MCF 10A (cell line): Measurements from ENCODE around the gene RIMS4. TPM values are rescaled to one million over a fixed set of nuclear protein-coding genes. Genes with fewer than 3 reads are reported as not detected.

Experiments
- BruUV-seq: library from RNA; stranded (reverse); fragments of 400-500 nt; replicated peaks from 2 replicates; lab custom pipeline; 2021; lab: Mats Ljungman, UMichigan
- CTCF ChIA-PET: fragments of 300-600 bp; sonication (Branson Sonifier 250); formaldehyde crosslinking; extraction: SDS; loops from one replicate; lab custom pipeline; 2021; ENCODE audit warnings: antibody characterized with exemption, inconsistent platforms; lab: Yijun Ruan, JAX
- POLR2A ChIA-PET: fragments of 300-600, 350-650 bp; sonication (Branson Sonifier 250); formaldehyde crosslinking; extraction: SDS; loops from one replicate; lab custom pipeline; 2020; ENCODE audit warnings: antibody characterized with exemption, inconsistent platforms; lab: Yijun Ruan, JAX
- DNase-seq: peaks from one replicate; pipeline ENCODE4 v3.0.0-alpha.2; 2018; ENCODE audit not compliant: unreplicated experiment
- H3K27ac Mint-ChIP-seq: one replicate; pipeline ENCODE4 v1.8.0; 2022; ENCODE audit warnings: mild to moderate bottlenecking, low read depth, mixed read lengths; ENCODE audit not compliant: unreplicated experiment
- H3K27me3 Mint-ChIP-seq: one replicate; pipeline ENCODE4 v1.8.0; 2022; ENCODE audit warnings: mixed read lengths; ENCODE audit not compliant: insufficient read depth, unreplicated experiment
- H3K36me3 Mint-ChIP-seq: one replicate; pipeline ENCODE4 v1.8.0; 2022; ENCODE audit warnings: mild to moderate bottlenecking, moderate library complexity, mixed read lengths; ENCODE audit not compliant: insufficient read depth, unreplicated experiment
- H3K4me1 Mint-ChIP-seq: one replicate; pipeline ENCODE4 v1.8.0; 2022; ENCODE audit warnings: mixed read lengths; ENCODE audit not compliant: insufficient read depth, unreplicated experiment
- H3K4me3 Mint-ChIP-seq: one replicate; pipeline ENCODE4 v1.8.0; 2022; ENCODE audit warnings: mild to moderate bottlenecking, moderate library complexity, mixed read lengths; ENCODE audit not compliant: unreplicated experiment
- H3K9me3 Mint-ChIP-seq: one replicate; pipeline ENCODE4 v1.8.0; 2022; ENCODE audit warnings: mixed read lengths; ENCODE audit not compliant: unreplicated experiment
- CTCF ChIP-seq: fragments of 200-600 bp; IDR thresholded peaks from one replicate; pipeline ENCODE4 v1.8.0; 2022; ENCODE audit warnings: antibody characterized with exemption, mild to moderate bottlenecking; ENCODE audit not compliant: unreplicated experiment
- intact Hi-C: fragments of 100-400 bp; cut with micrococcal nuclease; formaldehyde crosslinking; loops from 2 replicates; pipeline ENCODE4 v1.14.1; 2022
- total RNA-seq: library from RNA; stranded (reverse); gene quantifications from 2 replicates; pipeline ENCODE4 v1.2.3, GENCODE V29; 2022

Gene RIMS4
- total RNA-seq, 1 experiment from 2014 or later, result not detected

DNA sequence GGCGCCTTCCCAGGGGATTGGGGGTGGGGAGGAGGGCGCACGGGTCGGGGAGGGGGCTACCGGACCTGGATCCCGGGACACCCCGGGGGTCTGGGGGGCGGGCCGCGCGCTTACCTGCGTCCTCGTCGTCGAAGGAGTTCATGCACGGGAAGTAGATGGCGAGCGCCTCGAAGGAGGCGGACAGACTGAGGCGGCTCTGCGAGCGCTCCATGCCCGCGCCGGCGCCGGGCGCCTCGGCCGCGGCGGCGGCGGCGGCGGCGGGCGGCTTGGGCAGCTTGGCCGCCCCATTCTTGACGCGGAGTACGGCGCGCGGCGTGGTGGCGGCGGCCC, 320 bp downstream of the RIMS4 start:
- Mint-ChIP-seq H3K4me3 (no peak overlapping the region), H3K36me3 (no peaks in the 10 kb centered on the region), H3K9me3 (peaks cover 9% of the 10 kb centered on the region), H3K27ac (no peak overlapping the region), H3K27me3 (peaks cover 65% of the 10 kb centered on the region), H3K4me1 (no peaks in the 10 kb centered on the region)
- TF ChIP-seq CTCF, result no peak
- no peak for DNase-seq
- POLR2A ChIA-PET, result no interaction called here
- CTCF ChIA-PET, result no interaction called here
- no TSS peak for BruUV-seq
- intact Hi-C loops, result no loop called here

DNA sequence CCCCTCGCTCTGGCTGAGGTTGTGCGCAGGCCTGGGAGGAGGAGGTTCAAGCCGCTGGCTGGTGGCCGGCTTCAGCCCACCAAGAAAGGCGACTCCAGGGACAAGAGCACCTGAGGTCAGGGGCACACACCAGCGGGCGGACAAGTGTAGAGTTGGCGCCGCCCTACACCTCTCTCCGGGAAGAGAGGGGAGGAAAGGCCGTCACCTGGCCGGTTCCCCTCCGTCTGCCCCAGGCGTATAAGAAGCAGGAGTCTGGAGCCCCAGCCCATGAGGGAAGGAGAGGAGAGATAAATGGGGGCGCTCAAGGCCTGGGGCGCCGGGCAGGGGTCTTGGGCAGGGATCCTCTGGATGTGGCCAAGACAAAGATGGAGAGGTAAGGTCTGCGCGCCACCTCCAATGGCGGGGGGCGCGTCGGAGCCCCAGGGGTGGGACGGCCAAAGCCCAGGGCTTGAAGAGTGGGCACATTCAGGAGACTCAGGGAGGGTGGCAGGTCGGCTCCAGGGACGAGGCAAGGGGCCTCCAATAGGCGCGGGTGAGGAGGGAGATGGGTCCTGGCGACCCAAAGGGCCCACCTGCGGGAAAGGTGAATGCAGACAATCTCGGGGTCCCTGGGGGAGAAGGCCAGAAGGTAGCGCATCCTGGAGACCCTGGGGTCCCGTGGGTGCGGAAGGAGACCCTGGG, 826 bp downstream of the RIMS4 start:
- CTCF ChIA-PET, result interaction anchor here (0.7 kb wide), 1 partner anchor 61 kb away, joined by 3 read pairs; no protein-coding TSS in a partner anchor
- POLR2A ChIA-PET, result no interaction called here
- H3K27me3 Mint-ChIP-seq, result peaks cover 70% of the 10 kb centered on the region
- H3K4me1 Mint-ChIP-seq, result no peaks in the 10 kb centered on the region
- no TSS peak for BruUV-seq
- H3K4me3 Mint-ChIP-seq, result no peak overlapping the region
- no peak overlapping the region for H3K27ac Mint-ChIP-seq
- intact Hi-C loops, result no loop called here
- H3K36me3 Mint-ChIP-seq, result no peaks in the 10 kb centered on the region
- DNase-seq, result no peak
- H3K9me3 Mint-ChIP-seq, result peaks cover 9% of the 10 kb centered on the region
- no peak for TF ChIP-seq CTCF

DNA sequence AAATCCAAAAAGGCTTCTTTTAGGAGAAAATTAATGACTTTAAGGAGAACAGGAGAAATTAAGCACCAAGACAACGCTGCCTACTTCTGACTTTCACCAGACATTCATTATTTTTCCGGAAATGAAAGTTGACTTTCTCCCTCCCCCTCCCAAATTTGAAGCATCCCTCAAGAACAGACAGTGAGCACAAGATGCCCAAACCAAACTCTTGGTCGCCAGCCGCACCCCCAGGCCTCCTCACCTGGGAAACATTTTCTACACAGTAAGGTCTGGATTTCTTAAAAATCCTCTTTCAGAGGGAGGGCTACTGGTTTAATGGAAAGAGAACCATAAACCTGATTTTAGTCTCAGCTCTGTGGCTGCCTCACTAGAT, 2.7 kb downstream of the RIMS4 start:
- no TSS peak for BruUV-seq
- Mint-ChIP-seq H3K9me3 (peaks cover 4% of the 10 kb centered on the region), H3K4me1 (no peaks in the 10 kb centered on the region), H3K36me3 (no peaks in the 10 kb centered on the region), H3K27ac (no peak overlapping the region), H3K27me3 (peaks cover 77% of the 10 kb centered on the region), H3K4me3 (no peak overlapping the region)
- no peak for TF ChIP-seq CTCF
- ChIA-PET CTCF (no interaction called here), POLR2A (no interaction called here)
- no peak for DNase-seq
- intact Hi-C loops, result no loop called here

DNA sequence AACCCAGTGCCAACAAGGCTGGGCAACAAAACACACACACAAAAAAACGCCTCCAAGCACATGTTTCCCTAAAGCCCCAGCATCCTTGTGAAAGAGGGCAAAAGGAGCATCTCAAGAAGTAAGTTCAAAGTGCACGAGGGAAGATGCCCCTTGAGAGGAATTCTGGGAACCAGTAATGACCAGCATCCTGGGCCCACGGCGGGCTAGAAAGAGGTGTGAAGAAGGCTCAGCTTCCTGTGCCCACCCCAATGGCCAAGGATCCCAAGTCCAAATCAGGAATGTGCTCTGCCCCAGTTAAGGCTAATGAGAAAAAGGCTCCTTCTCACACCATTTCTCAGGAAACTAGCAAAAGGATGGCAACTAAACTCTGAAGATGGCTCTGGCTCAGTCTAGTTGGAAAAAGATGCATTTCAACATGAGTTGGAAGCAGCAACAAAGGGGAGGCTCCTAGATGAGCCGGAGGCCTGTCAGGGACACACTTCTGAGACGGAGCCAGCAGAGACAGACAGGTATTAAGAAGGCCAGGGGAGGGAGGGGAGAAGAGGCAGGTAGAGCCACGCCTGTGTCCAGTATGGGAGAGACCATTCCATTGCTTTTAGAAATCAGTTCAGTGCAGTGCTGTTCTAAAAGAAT, 3.2 kb downstream of the RIMS4 start:
- Mint-ChIP-seq H3K4me3 (no peak overlapping the region), H3K4me1 (no peaks in the 10 kb centered on the region), H3K9me3 (no peaks in the 10 kb centered on the region), H3K36me3 (no peaks in the 10 kb centered on the region), H3K27me3 (peaks cover 78% of the 10 kb centered on the region), H3K27ac (no peak overlapping the region)
- POLR2A ChIA-PET, result no interaction called here
- no TSS peak for BruUV-seq
- intact Hi-C loops, result no loop called here
- DNase-seq, result no peak
- CTCF ChIA-PET, result no interaction called here
- TF ChIP-seq CTCF, result no peak
